ENCODE results near the gene PRPSAP2.

The PRPSAP2 gene

GRCh38 chr17:18851201-18851600, 6.7 kb upstream of the PRPSAP2 start:
- Histone ChIP-seq H2BK5ac (ENCODE audit: low read depth, low read length, poor library complexity, severe bottlenecking) (no peak overlapping the region), H2BK120ac (ENCODE audit: low read depth, low read length) (no peak overlapping the region), H2BK15ac (ENCODE audit: low read depth, poor library complexity, severe bottlenecking) (peak overlapping the region; percentile 48), H3K27me3 (ENCODE audit: control insufficient read depth in 1 of 2, insufficient read depth in 1 of 2, low read length in 2 of 2) (no peaks in the 10 kb centered on the region), H4K91ac (ENCODE audit: low read length) (no peak overlapping the region), H3K4me2 (ENCODE audit: low read length, poor library complexity, severe bottlenecking) (no peak overlapping the region), H3K9me3 (ENCODE audit: control insufficient read depth, low read length) (no peaks in the 10 kb centered on the region), H3K4me1 (ENCODE audit: control insufficient read depth, insufficient read depth, low read depth, low read length) (peaks cover 7% of the 10 kb centered on the region), H4K8ac (ENCODE audit: low read length) (no peak overlapping the region), H3K18ac (ENCODE audit: low read depth in 1 of 2, low read length in 2 of 2) (no peak overlapping the region), H3K23ac (ENCODE audit: low read length in 2 of 2) (no peak overlapping the region), H3K14ac (ENCODE audit: low read length in 2 of 2) (no peak overlapping the region), H3K79me1 (replicated peaks; ENCODE audit: low read length, poor library complexity, severe bottlenecking) (peaks cover 12% of the 10 kb centered on the region), H2AK5ac (ENCODE audit: low read length, severe bottlenecking) (no peak overlapping the region), H3K36me3 (ENCODE audit: control insufficient read depth in 1 of 2, insufficient read depth in 2 of 2, low read depth in 1 of 2, low read length in 2 of 2) (peaks cover 0 to 3% of the 10 kb centered on the region in 2 experiments), H3K4ac (ENCODE audit: low read depth in 1 of 2, low read length in 2 of 2) (no peak overlapping the region), H2BK12ac (ENCODE audit: low read length in 2 of 2) (no peak overlapping the region), H2AFZ (ENCODE audit: low read depth, low read length) (no peak overlapping the region), H3K27ac (ENCODE audit: low read length, poor library complexity, severe bottlenecking) (no peak overlapping the region), H3K9ac (ENCODE audit: low read length) (no peak overlapping the region), H3K4me3 (ENCODE audit: insufficient read depth in 1 of 2, low read depth in 1 of 2, low read length in 2 of 2) (no peak overlapping the region)
- 100% methylated on average over 1 of the region's 3 CpGs for WGBS
- no peak for DNase-seq

DNA sequence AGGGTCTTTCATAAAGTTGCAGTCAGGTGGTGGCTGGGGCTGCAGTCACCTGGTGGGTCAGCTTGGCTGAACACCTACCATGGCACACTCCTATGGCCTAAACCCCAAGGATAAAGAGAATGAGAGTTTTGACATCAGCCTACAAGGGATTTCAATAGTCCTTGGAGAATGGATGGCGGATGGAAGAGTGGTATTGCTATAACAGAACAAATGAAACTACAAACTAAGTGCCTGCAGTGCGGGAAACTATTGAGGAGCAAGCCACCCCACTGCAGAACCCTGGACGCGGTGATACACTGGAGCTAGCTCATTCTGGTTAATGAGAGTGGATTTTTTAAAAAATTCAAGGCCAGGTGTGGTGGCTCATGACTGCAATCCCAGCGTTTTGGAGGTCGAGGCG, 3.0 kb upstream of the PRPSAP2 start:
- no peak overlapping the region for H4K91ac ChIP-seq (ENCODE audit: low read length)
- H3K4ac ChIP-seq (ENCODE audit: low read depth in 1 of 2, low read length in 2 of 2) = no peak overlapping the region
- no peak overlapping the region for H2BK120ac ChIP-seq (ENCODE audit: low read depth, low read length)
- no peak overlapping the region for H3K23ac ChIP-seq (ENCODE audit: low read length in 2 of 2)
- H3K14ac ChIP-seq (ENCODE audit: low read length in 2 of 2) = no peak overlapping the region
- peak overlapping the region; percentile 35 for H2AK5ac ChIP-seq (ENCODE audit: low read length, severe bottlenecking)
- no peak overlapping the region for H2AFZ ChIP-seq (ENCODE audit: low read depth, low read length)
- 96% methylated on average over 7 of the region's 7 CpGs for WGBS
- no peak overlapping the region for H2BK15ac ChIP-seq (ENCODE audit: low read depth, poor library complexity, severe bottlenecking)
- peaks cover 14% of the 10 kb centered on the region for H3K79me1 ChIP-seq (replicated peaks; ENCODE audit: low read length, poor library complexity, severe bottlenecking)
- no peak overlapping the region for H3K18ac ChIP-seq (ENCODE audit: low read depth in 1 of 2, low read length in 2 of 2)
- H3K27me3 ChIP-seq (ENCODE audit: control insufficient read depth in 1 of 2, insufficient read depth in 1 of 2, low read length in 2 of 2) = no peaks in the 10 kb centered on the region
- H2BK5ac ChIP-seq (ENCODE audit: low read depth, low read length, poor library complexity, severe bottlenecking) = no peak overlapping the region
- no peak overlapping the region for H3K27ac ChIP-seq (ENCODE audit: low read length, poor library complexity, severe bottlenecking)
- H4K8ac ChIP-seq (ENCODE audit: low read length) = no peak overlapping the region
- DNase-seq = no peak
- H3K9me3 ChIP-seq (ENCODE audit: control insufficient read depth, low read length) = no peaks in the 10 kb centered on the region
- H3K4me1 ChIP-seq (ENCODE audit: control insufficient read depth, insufficient read depth, low read depth, low read length) = peaks cover 4% of the 10 kb centered on the region
- peaks cover 0 to 3% of the 10 kb centered on the region in 2 experiments for H3K36me3 ChIP-seq (ENCODE audit: control insufficient read depth in 1 of 2, insufficient read depth in 2 of 2, low read depth in 1 of 2, low read length in 2 of 2)
- H3K4me3 ChIP-seq (ENCODE audit: insufficient read depth in 1 of 2, low read depth in 1 of 2, low read length in 2 of 2) = peak overlapping the region in 1 of 2 experiments; percentile 88
- no peak overlapping the region for H3K4me2 ChIP-seq (ENCODE audit: low read length, poor library complexity, severe bottlenecking)
- H2BK12ac ChIP-seq (ENCODE audit: low read length in 2 of 2) = no peak overlapping the region
- H3K9ac ChIP-seq (ENCODE audit: low read length) = peak overlapping the region; percentile 92

- Histone ChIP-seq H3K27ac (ENCODE audit: low read length, poor library complexity, severe bottlenecking) (peak overlapping the region; percentile 90), H3K27me3 (ENCODE audit: control insufficient read depth in 1 of 2, insufficient read depth in 1 of 2, low read length in 2 of 2) (no peaks in the 10 kb centered on the region), H3K4me2 (ENCODE audit: low read length, poor library complexity, severe bottlenecking) (peak overlapping the region; percentile 72), H3K4ac (ENCODE audit: low read depth in 1 of 2, low read length in 2 of 2) (no peak overlapping the region), H3K9ac (ENCODE audit: low read length) (peak overlapping the region; percentile 92), H2AFZ (ENCODE audit: low read depth, low read length) (peak overlapping the region; percentile 48), H2BK5ac (ENCODE audit: low read depth, low read length, poor library complexity, severe bottlenecking) (peak overlapping the region; percentile 48), H3K4me1 (ENCODE audit: control insufficient read depth, insufficient read depth, low read depth, low read length) (peaks cover 4% of the 10 kb centered on the region), H3K4me3 (ENCODE audit: insufficient read depth in 1 of 2, low read depth in 1 of 2, low read length in 2 of 2) (peak overlapping the region; percentile 53 to 88), H3K36me3 (ENCODE audit: control insufficient read depth in 1 of 2, insufficient read depth in 2 of 2, low read depth in 1 of 2, low read length in 2 of 2) (peaks cover 0 to 3% of the 10 kb centered on the region in 2 experiments), H2BK120ac (ENCODE audit: low read depth, low read length) (no peak overlapping the region), H2AK5ac (ENCODE audit: low read length, severe bottlenecking) (no peak overlapping the region), H3K79me1 (replicated peaks; ENCODE audit: low read length, poor library complexity, severe bottlenecking) (peaks cover 17% of the 10 kb centered on the region), H3K14ac (ENCODE audit: low read length in 2 of 2) (peak overlapping the region in 1 of 2 experiments; percentile 68), H4K91ac (ENCODE audit: low read length) (no peak overlapping the region), H2BK12ac (ENCODE audit: low read length in 2 of 2) (no peak overlapping the region), H3K9me3 (ENCODE audit: control insufficient read depth, low read length) (no peaks in the 10 kb centered on the region), H4K8ac (ENCODE audit: low read length) (peak overlapping the region; percentile 81), H3K23ac (ENCODE audit: low read length in 2 of 2) (no peak overlapping the region), H3K18ac (ENCODE audit: low read depth in 1 of 2, low read length in 2 of 2) (peak overlapping the region; percentile 35 to 86), H2BK15ac (ENCODE audit: low read depth, poor library complexity, severe bottlenecking) (no peak overlapping the region)
- peak; percentile 97 for DNase-seq
- under 1% methylated on average over 24 of the region's 29 CpGs for WGBS
Measured at GRCh38 chr17:18855831-18856569, 1.9 kb upstream of the PRPSAP2 start.

DNA sequence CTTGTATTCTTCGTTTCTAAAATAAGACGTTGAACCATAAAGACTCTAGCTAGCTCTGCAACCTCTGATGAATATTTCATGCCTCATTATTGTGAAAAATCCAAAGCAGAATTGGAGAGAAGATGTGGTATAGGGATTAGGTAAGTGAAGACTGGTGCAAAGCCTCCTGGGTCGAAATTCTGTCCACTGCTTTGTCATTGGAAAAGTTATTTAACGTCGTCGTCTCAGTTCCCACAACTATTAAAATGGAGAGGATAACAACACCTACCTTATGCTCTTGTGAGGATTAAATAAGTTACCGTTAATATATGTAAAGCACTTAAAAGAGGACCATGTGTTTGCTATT, 1.4 kb upstream of the PRPSAP2 start:
- H2BK5ac ChIP-seq (ENCODE audit: low read depth, low read length, poor library complexity, severe bottlenecking) = no peak overlapping the region
- no peak overlapping the region for H2AFZ ChIP-seq (ENCODE audit: low read depth, low read length)
- H4K91ac ChIP-seq (ENCODE audit: low read length) = no peak overlapping the region
- H3K4me2 ChIP-seq (ENCODE audit: low read length, poor library complexity, severe bottlenecking) = peak overlapping the region; percentile 72
- H3K36me3 ChIP-seq (ENCODE audit: control insufficient read depth in 1 of 2, insufficient read depth in 2 of 2, low read depth in 1 of 2, low read length in 2 of 2) = no peaks in the 10 kb centered on the region
- H2BK120ac ChIP-seq (ENCODE audit: low read depth, low read length) = no peak overlapping the region
- no peak overlapping the region for H3K23ac ChIP-seq (ENCODE audit: low read length in 2 of 2)
- DNase-seq = no peak
- H3K79me1 ChIP-seq (replicated peaks; ENCODE audit: low read length, poor library complexity, severe bottlenecking) = peaks cover 17% of the 10 kb centered on the region
- H3K27me3 ChIP-seq (ENCODE audit: control insufficient read depth in 1 of 2, insufficient read depth in 1 of 2, low read length in 2 of 2) = no peaks in the 10 kb centered on the region
- no peak overlapping the region for H2BK12ac ChIP-seq (ENCODE audit: low read length in 2 of 2)
- peaks cover 4% of the 10 kb centered on the region for H3K4me1 ChIP-seq (ENCODE audit: control insufficient read depth, insufficient read depth, low read depth, low read length)
- no peak overlapping the region for H3K4ac ChIP-seq (ENCODE audit: low read depth in 1 of 2, low read length in 2 of 2)
- H3K27ac ChIP-seq (ENCODE audit: low read length, poor library complexity, severe bottlenecking) = peak overlapping the region; percentile 90
- H4K8ac ChIP-seq (ENCODE audit: low read length) = no peak overlapping the region
- peak overlapping the region; percentile 92 for H3K9ac ChIP-seq (ENCODE audit: low read length)
- WGBS = 38% methylated on average over 1 of the region's 7 CpGs
- no peak overlapping the region for H2AK5ac ChIP-seq (ENCODE audit: low read length, severe bottlenecking)
- no peak overlapping the region for H3K18ac ChIP-seq (ENCODE audit: low read depth in 1 of 2, low read length in 2 of 2)
- H3K14ac ChIP-seq (ENCODE audit: low read length in 2 of 2) = no peak overlapping the region
- no peaks in the 10 kb centered on the region for H3K9me3 ChIP-seq (ENCODE audit: control insufficient read depth, low read length)
- peak overlapping the region; percentile 53 to 88 for H3K4me3 ChIP-seq (ENCODE audit: insufficient read depth in 1 of 2, low read depth in 1 of 2, low read length in 2 of 2)
- no peak overlapping the region for H2BK15ac ChIP-seq (ENCODE audit: low read depth, poor library complexity, severe bottlenecking)

All from mesenchymal stem cell (in vitro differentiated cells and primary cell).